ENCODE measurements around the gene ZBTB20. TPM values are rescaled to one million over a fixed set of nuclear protein-coding genes. Genes with fewer than 3 reads are reported as not detected.

The ZBTB20 gene
- total RNA-seq, 1 experiment from 2014 or later = 26.4 TPM

- no peak for DNase-seq (ENCODE audit: low read depth)
Observed at GRCh38 chr3:114587986-114588385, 559.1 kb downstream of the ZBTB20 start.

GRCh38 chr3:114586119-114586518 is 561.0 kb downstream of the ZBTB20 start:
- peak; percentile 37 for DNase-seq (ENCODE audit: low read depth)

GRCh38 chr3:114585687-114586086 is 561.4 kb downstream of the ZBTB20 start:
- DNase-seq (ENCODE audit: low read depth) = no peak

GRCh38 chr3:114584734-114585371 is 562.2 kb downstream of the ZBTB20 start:
- peak; percentile 20 for DNase-seq (ENCODE audit: low read depth)

GRCh38 chr3:114582929-114583328 is 564.2 kb downstream of the ZBTB20 start:
- no peak for DNase-seq (ENCODE audit: low read depth)

GRCh38 chr3:114572364-114573062 is 574.6 kb downstream of the ZBTB20 start:
- no peak for DNase-seq (ENCODE audit: low read depth)

GRCh38 chr3:114571363-114571762 is 575.7 kb downstream of the ZBTB20 start:
- no peak for DNase-seq (ENCODE audit: low read depth)

- DNase-seq (ENCODE audit: low read depth) = peak; percentile 31
Observed at GRCh38 chr3:114569186-114569585, 577.9 kb downstream of the ZBTB20 start.

- DNase-seq (ENCODE audit: low read depth) = no peak
Observed at GRCh38 chr3:114567771-114568170, 579.3 kb downstream of the ZBTB20 start.

GRCh38 chr3:114566767-114567166 is 580.3 kb downstream of the ZBTB20 start:
- DNase-seq (ENCODE audit: low read depth) = no peak

GRCh38 chr3:114566162-114566755 is 580.8 kb downstream of the ZBTB20 start:
- no peak for DNase-seq (ENCODE audit: low read depth)

GRCh38 chr3:114565216-114565615 is 581.9 kb downstream of the ZBTB20 start:
- no peak for DNase-seq (ENCODE audit: low read depth)

- no peak for DNase-seq (ENCODE audit: low read depth)
Observed at GRCh38 chr3:114563720-114564119, 583.4 kb downstream of the ZBTB20 start.

- no peak for DNase-seq (ENCODE audit: low read depth)
Observed at GRCh38 chr3:114562557-114562956, 584.5 kb downstream of the ZBTB20 start.

- peak; percentile 45 for DNase-seq (ENCODE audit: low read depth)
Observed at GRCh38 chr3:114558271-114558670, 588.8 kb downstream of the ZBTB20 start.

- DNase-seq (ENCODE audit: low read depth) = peak; percentile 17
Observed at GRCh38 chr3:114557791-114558190, 589.3 kb downstream of the ZBTB20 start.

GRCh38 chr3:114556657-114557213 is 590.4 kb downstream of the ZBTB20 start:
- DNase-seq (ENCODE audit: low read depth) = no peak

GRCh38 chr3:114554731-114555130 is 592.4 kb downstream of the ZBTB20 start:
- peak; percentile 15 for DNase-seq (ENCODE audit: low read depth)

GRCh38 chr3:114553949-114554593 is 593.0 kb downstream of the ZBTB20 start:
- no peak for DNase-seq (ENCODE audit: low read depth)

GRCh38 chr3:114552527-114552812 is 594.6 kb downstream of the ZBTB20 start:
- DNase-seq (ENCODE audit: low read depth) = no peak

- DNase-seq (ENCODE audit: low read depth) = peak; percentile 86
Observed at GRCh38 chr3:114551770-114552526, 595.1 kb downstream of the ZBTB20 start.

- no peak for DNase-seq (ENCODE audit: low read depth)
Observed at GRCh38 chr3:114550165-114550564, 596.9 kb downstream of the ZBTB20 start.
